Thyroid gland (tissue), 4 donors: ENCODE data around the gene PDE8A.

Source experiments
- CTCF ChIP-seq, 6 experiments: fragments of 200-600 bp in 3 of 6; fragments of 450-650 bp in 3 of 6; sonication (generic) in 3 of 6; IDR thresholded peaks; one replicate each; pipeline ENCODE4 v1.5.1; 2016 to 2019; ENCODE audit warnings: antibody characterized with exemption in 6 of 6, mild to moderate bottlenecking in 2 of 6, inconsistent platforms in 1 of 6, moderate library complexity in 1 of 6
- POLR2A ChIP-seq, 2 donors: fragments of 450-650 bp; IDR thresholded peaks; one replicate each; pipeline ENCODE4 v1.6.1; 2017; ENCODE audit warnings: antibody characterized with exemption in 2 of 2, mild to moderate bottlenecking in 2 of 2, moderate library complexity in 1 of 2

GRCh38 chr15:85151861-85152260, 170.2 kb downstream of the PDE8A start:
- TF ChIP-seq CTCF (IDR thresholded peaks at IDR 0.05) (no peak), POLR2A (IDR thresholded peaks at IDR 0.05) (no peak)
